Urinary bladder (tissue), 4 donors: Measurements from ENCODE around the gene ADRA2B. TPM values are rescaled to one million over a fixed set of nuclear protein-coding genes. Genes with fewer than 3 reads are reported as not detected.

ENCODE experiments used
- DNase-seq: peaks from one replicate; pipeline ENCODE4 v3.0.0-alpha.2; 2015; ENCODE audit errors: extremely low spot score
- H3K27ac ChIP-seq: one replicate; pipeline ENCODE4 v1.5.1; 2013; ENCODE audit warnings: low read depth, mild to moderate bottlenecking, moderate library complexity
- H3K36me3 ChIP-seq: one replicate; pipeline ENCODE4 v1.6.1; 2013; ENCODE audit warnings: mild to moderate bottlenecking, moderate library complexity; ENCODE audit not compliant: insufficient read depth
- H3K4me1 ChIP-seq: one replicate; pipeline ENCODE4 v1.6.1; 2013; ENCODE audit warnings: mild to moderate bottlenecking, moderate library complexity; ENCODE audit not compliant: insufficient read depth
- H3K4me3 ChIP-seq: one replicate; pipeline ENCODE4 v1.5.1; 2013; ENCODE audit warnings: low read depth, low read length
- WGBS: extraction: QIAGEN DNeasy Blood & Tissue Kit; methylation state at CpG from one replicate; pipeline ENCODE4 v1.1.7; 2013; 5-methylcytosine and 5-hydroxymethylcytosine counted together
- polyA plus RNA-seq: library from polyadenylated mRNA; stranded (reverse); fragments of 200-250 nt; gene quantifications from one replicate; pipeline ENCODE4 v1.2.3, GENCODE V29; 2013
- total RNA-seq: library from RNA; depleted of rRNA; stranded (reverse); fragments of >200 nt; gene quantifications from one replicate; pipeline ENCODE4 v1.2.3, GENCODE V29; 2014
- donor health status: healthy with polysubstance abuse.
- donor health status: healthy.

ADRA2B gene
- total and polyA plus RNA-seq, 2 donors = 1.2 to 1.6 TPM

DNA sequence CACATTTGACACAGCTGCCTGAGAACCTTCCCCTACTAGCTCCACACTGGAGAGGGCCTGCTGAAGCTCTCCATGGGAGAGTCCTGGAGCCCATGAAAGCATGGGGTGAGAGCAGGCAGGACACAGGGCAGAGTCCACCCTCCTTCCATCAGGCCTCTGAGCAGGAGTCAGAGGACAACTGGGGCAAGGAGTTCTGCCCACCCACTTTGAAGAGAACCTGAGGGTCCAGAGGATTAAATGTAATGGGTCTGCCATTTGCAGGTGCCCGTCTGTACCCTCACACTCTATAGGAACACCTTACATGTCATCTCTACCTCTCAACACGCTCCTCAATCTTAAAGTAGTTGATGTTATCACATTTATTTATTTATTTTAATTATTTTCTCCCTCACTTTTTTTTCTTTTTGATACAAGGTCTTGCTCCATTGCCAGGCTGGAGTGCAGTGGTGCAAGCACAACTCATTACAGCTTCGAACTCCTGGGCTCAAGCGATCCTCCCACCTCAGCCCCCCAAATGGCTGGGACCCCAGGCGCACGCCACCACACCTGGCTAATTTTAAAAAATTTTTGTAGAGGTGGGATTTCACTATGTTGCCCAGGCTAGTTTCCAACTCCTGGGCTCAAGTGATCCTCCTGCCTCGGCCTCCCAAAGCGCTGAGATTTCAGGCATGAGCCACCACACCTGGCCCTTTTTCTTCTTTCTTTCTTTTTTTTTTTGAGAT lies 10.2 kb downstream of the ADRA2B start:
- no peak overlapping the region for H3K27ac ChIP-seq
- 96% methylated on average over 8 of the region's 8 CpGs for WGBS
- H3K4me1 ChIP-seq = no peaks in the 10 kb centered on the region
- H3K4me3 ChIP-seq = no peak overlapping the region
- DNase-seq = no peak
- H3K36me3 ChIP-seq = no peaks in the 10 kb centered on the region

DNA sequence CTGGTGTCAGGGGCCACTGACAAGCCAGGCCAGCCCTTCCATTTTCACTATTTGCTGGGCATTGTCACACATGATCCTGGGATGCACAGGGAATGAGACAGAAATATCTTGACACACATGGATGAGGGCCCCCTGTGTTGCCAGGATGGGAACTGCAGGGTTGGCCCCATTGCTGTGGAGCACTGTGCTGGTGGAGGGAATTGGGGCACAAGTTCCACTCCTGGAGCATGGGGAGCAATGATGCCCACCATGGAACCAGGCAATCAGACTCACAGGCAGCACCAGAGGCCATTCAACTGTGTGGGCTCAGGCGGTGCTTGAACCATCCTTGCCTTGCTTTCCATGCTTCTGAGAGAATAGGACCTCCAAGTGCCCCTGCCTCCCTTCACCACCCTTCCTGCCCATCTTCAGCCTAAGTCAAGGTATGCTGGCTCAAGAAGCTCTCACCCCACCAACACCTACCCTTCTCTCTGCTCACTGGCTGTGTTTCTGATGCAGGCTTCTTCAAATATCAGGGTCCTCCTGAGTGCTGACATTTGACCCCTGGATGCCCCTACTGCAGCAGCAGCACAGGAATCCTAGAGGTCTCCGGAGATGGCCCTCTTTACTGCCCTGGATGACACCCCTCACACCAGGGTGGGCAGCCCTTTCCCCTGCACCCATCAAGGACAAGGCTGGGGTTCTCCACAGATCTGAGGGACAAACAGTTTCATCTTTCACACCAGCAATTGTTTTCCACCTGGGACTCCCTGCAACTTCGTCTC lies 11.0 kb downstream of the ADRA2B start:
- H3K27ac ChIP-seq = no peak overlapping the region
- no peak overlapping the region for H3K4me3 ChIP-seq
- WGBS = 86% methylated on average over 3 of the region's 3 CpGs
- no peaks in the 10 kb centered on the region for H3K36me3 ChIP-seq
- no peak for DNase-seq
- H3K4me1 ChIP-seq = no peaks in the 10 kb centered on the region

DNA sequence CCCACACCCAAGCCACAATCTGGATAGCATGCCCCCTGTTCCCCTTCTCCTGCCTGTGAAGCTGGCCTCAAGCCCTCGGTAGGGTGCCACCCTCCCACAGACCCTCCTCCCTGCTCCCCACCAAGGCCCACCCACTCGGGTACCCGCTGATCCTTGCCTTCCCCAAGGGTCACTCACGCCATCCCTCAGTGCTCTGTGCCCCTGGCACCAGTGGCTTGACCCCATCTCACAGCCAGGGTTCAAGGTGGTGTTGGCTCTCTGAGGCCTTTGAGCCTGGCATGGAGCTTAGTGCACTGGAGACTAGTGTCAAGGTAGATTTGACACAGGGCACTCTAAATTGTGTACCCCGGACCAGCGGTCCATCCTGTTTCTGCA lies 11.9 kb downstream of the ADRA2B start:
- H3K4me1 ChIP-seq = no peaks in the 10 kb centered on the region
- H3K4me3 ChIP-seq = no peak overlapping the region
- 87% methylated on average over 6 of the region's 6 CpGs for WGBS
- no peaks in the 10 kb centered on the region for H3K36me3 ChIP-seq
- H3K27ac ChIP-seq = no peak overlapping the region
- DNase-seq = no peak

DNA sequence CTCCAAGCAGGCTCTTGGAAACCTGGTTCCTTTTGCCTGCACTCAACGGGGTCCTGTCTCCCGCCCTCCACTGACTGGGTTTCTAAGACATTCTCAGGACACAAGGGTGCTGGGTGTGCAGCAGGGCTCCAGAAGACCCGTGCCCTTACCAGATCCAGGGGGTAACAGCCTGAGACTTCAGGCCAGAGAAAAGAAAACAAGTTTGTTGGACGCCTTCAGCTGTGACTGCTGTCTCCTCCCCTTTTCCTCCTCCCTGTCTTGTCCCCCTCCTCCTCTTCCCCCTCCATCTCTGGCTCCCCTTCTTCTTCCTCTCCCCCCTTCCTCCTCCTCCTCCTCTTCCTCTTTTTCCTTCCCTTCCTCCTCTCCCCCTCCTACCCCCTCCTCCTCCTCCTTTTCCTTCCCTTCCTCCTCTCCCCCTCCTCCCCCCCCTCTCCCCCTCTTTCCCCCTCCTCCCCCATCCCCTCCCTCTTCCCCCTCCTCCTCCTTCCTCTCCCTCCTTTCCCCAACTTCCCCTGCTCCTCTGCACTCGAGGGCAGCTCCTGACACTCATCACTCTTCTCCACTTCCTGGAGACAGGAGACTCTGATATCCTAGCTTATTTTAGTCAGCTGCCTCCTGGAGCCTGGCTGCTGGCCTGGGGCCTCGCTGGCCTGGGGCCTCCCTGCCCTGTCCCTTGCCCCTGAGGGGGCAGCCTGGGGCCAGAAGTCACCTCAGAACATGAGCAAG lies 12.4 kb downstream of the ADRA2B start:
- Histone ChIP-seq H3K27ac (no peak overlapping the region), H3K4me3 (no peak overlapping the region), H3K36me3 (no peaks in the 10 kb centered on the region), H3K4me1 (no peaks in the 10 kb centered on the region)
- no peak for DNase-seq
- 35% methylated on average over 6 of the region's 6 CpGs for WGBS

DNA sequence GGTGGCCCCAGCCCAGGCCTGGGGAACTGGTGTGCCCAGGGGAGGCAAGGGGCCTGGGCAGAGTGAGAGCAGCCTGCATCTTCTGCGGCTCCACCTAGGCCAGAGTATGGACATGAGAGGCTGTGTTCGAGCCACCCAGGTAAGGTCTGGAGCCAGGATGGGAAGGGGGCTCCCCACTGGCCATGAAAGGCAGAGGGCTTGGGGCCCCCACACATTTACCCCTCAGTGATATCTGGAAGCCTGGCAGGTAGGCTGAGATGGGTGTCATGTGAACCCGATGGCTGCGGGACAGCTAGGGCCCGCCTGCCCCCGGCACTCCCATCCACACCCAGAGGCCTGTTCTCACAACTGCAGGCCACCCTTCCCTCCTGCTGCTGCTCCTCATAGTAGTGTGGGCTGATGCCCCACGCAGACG lies 13.2 kb downstream of the ADRA2B start:
- no peaks in the 10 kb centered on the region for H3K36me3 ChIP-seq
- H3K4me1 ChIP-seq = no peaks in the 10 kb centered on the region
- no peak for DNase-seq
- no peak overlapping the region for H3K27ac ChIP-seq
- 83% methylated on average over 8 of the region's 8 CpGs for WGBS
- no peak overlapping the region for H3K4me3 ChIP-seq

DNA sequence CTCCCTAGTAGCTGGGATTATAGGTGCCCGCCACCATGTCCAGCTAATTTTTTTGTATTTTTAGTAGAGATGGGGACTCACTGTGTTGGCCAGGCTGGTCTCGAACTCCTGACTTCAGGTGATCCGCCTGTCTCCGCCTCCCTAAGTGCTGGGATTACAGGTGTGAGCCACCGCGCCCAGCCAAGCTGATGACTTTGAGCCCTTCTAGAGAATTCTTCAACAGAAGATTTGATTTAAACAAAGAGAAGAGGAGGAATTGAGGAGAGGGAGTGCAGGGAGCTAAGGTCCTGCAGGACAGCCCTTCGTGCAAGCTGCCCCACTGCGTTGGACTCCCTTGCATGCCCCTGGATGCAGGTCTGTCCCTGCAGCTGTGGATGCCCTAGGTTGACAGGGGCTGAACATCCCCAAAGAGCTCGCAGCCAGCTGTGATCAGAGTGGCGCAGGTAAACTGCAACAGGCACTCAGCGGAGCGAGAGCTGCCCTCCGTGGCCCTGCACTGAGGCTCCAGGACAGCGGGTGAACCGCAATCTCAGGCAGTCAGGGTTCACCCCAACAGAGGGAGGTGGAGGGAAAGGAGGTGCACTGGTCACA lies 13.7 kb downstream of the ADRA2B start:
- Histone ChIP-seq H3K27ac (no peak overlapping the region), H3K4me3 (no peak overlapping the region), H3K36me3 (no peaks in the 10 kb centered on the region), H3K4me1 (no peaks in the 10 kb centered on the region)
- DNase-seq = no peak
- WGBS = 96% methylated on average over 15 of the region's 15 CpGs

DNA sequence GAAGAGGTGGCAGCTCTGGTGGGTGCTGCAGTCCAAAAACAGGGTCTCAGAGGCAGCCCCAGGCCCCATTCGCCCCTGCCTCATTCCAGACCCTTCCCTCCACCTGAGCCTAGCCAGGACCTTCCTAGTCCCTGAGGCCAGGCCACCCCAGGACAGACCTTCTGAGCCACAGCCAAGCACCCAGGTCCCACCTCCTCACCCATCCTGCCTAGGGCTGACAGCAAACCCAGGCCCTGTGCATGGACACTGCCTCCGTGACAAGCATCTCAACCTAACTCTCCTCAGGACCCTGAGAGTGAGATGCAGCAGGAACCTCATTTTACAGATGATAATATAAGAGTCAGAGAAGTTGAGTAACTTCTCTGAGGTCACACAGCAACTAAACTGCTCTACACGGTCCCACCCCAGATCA lies 15.5 kb downstream of the ADRA2B start:
- H3K36me3 ChIP-seq = no peaks in the 10 kb centered on the region
- 91% methylated on average over 3 of the region's 3 CpGs for WGBS
- H3K4me1 ChIP-seq = no peaks in the 10 kb centered on the region
- H3K4me3 ChIP-seq = no peak overlapping the region
- no peak for DNase-seq
- H3K27ac ChIP-seq = no peak overlapping the region

DNA sequence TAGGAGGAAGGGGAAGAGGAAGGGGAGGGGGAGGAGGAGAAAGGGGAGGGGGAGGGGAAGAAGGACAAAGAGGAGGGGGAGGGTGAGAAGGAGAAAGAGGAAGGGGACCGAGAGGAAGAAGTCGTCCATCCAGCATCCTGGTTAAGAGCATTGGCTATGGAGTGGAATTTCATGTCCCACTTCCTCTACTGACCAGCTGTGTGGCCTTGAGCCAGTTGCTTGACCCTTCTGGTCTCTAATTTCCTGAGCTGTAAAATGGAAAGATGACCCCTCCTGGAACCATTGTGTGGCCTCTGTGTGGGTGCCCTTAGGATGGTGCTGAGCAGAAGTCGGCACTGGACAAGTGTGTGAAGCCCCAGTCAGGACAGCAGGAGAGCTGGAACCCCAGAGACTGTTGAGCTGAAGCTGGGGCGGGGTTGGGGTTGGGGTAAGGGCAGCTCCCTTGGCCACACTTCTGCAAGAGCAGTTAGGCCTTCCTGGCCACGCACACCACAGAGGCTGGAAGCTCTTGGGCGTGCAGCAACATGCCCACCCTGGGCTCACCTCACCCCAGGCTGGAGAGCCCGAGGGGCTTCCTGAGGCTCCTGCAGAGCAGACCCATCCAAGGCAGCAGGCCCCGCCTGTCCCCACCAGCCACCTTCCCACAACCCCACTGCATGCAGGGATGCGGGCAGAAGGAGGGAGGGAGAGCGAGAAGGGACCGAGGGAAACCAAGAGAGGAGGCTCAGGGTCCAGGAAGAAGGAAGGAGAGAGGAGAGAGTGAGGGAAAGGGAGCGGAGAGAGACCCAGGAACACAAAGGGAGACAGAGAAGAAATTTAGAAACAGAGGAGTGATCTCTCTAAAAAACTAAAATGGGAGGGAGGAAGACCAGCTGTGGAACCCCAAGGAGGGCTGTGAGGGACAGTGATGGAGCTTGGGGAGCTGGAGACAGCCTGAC lies 16.2 kb downstream of the ADRA2B start:
- DNase-seq = no peak
- Histone ChIP-seq H3K4me3 (no peak overlapping the region), H3K27ac (no peak overlapping the region), H3K36me3 (no peaks in the 10 kb centered on the region), H3K4me1 (no peaks in the 10 kb centered on the region)
- 65% methylated on average over 12 of the region's 12 CpGs for WGBS

DNA sequence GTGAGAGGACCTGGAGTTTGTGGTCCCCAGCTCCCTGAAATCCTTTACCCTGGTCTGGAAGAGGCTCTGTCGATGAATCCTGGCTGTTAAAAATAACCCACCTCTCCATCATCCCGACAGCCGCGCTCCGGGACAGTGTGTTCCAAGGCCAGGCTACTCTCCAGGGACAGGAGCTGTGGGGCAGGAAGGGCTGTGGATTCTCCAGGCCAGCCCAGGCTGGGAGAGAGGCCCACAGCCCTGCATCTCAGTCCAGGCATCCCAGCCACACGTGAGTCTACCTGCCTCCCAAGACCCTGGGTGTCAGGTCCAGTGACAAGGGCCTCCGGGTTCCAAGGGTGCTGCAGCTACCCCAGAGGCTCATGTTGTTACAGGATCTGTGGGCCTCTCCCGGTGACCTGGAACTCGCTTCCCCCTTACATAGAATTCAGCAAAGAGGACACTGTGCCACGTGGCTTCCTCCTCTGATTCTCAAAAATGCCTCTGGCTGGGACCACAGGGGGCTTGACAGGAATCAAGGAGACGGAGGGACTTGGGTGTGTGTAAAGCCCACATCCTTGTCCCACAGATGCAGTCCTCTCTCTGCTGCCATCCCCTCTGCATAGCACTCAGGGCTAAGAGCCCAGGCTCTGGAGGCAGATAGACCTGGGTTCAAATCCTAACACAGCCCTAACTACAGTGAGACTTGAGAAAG lies 17.3 kb downstream of the ADRA2B start:
- H3K36me3 ChIP-seq = no peaks in the 10 kb centered on the region
- H3K27ac ChIP-seq = no peak overlapping the region
- no peak for DNase-seq
- 73% methylated on average over 11 of the region's 11 CpGs for WGBS
- H3K4me3 ChIP-seq = no peak overlapping the region
- H3K4me1 ChIP-seq = no peaks in the 10 kb centered on the region

DNA sequence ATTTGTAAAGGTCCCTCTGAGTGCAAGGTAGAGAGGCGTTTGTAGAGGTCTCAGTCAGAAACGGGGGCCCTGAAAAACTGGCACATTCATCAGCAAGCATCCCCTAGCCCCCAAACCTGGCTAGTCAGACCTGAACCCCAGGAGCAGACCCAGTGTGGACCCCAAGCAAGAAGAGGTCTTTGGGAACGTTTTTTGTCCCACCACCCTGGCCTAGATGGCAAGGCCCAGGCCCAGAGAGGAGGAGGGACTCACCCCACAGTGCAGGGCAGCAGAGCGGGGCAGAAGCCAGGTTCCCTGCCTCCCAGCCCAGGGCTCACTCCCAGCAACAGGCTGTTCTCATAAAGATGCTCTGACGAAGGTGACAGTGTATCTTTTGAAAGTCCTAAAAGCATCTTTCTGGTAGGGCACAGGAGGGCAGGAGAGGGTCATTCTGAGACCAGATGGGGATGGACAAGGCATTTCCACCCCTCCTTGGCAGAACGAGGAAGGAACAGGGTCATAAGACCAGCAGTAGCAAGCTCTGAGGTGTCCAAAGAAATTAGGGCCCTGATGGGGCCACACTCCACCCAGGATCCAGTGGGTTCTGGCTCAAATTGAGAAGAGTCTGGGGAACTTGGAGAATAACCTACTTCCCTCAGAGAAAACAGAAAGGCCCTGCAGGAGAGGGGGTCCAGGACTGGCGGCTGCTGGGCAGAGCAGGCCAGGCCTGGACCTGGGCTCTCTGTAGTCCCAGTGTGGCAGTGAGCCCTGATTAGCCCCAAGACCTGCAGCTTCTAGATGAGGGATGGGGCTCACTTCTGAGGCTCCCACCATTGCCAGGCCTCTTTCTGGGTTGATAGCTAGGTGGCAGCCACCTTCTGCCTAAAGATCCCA lies 18.2 kb downstream of the ADRA2B start:
- Histone ChIP-seq H3K4me1 (no peaks in the 10 kb centered on the region), H3K27ac (no peak overlapping the region), H3K36me3 (no peaks in the 10 kb centered on the region), H3K4me3 (no peak overlapping the region)
- 76% methylated on average over 7 of the region's 7 CpGs for WGBS
- no peak for DNase-seq

DNA sequence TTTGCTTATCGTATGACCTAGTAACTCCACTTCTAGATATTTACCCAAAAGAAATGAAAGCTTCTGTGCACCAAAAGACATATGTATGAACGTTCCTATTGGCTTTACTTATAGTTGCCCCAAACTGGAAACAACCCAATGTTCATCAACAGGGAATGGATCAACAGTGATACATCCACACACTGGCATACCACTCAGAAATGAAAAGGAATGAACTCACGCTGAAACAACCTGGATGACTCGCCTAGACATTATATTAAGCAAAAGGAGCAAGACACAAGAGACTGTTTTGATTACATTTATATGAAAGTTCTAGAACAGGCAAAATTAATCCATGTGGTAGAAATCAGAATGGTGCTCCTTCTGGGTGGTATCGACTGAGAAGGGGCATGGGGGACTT lies 18.9 kb downstream of the ADRA2B start:
- no peak for DNase-seq
- Histone ChIP-seq H3K4me3 (no peak overlapping the region), H3K27ac (no peak overlapping the region), H3K36me3 (no peaks in the 10 kb centered on the region), H3K4me1 (no peaks in the 10 kb centered on the region)
- 93% methylated on average over 5 of the region's 5 CpGs for WGBS
